ENCODE results near the gene APP.

- TF ChIP-seq CTCF (IDR thresholded peaks at IDR 0.05; ENCODE audit: low read length) = no peak
- TF ChIP-seq EZH2phosphoT487 (IDR thresholded peaks at IDR 0.05; ENCODE audit: low read length) = no peak
- TF ChIP-seq EZH2 (optimal IDR thresholded peaks at IDR 0.05; ENCODE audit: low read depth, low read length) = no peak
Observed at GRCh38 chr21:25831300-25831960, 339.1 kb downstream of the APP start.
